Renal cortical epithelial cell (primary cell): ENCODE measurements around the gene CENPK. TPM values are rescaled to one million over a fixed set of nuclear protein-coding genes. Genes with fewer than 3 reads are reported as not detected.

Experiments
- total RNA-seq: library from RNA; depleted of rRNA; stranded (reverse); fragments of >200 nt; gene quantifications from 2 replicates; pipeline ENCODE4 v1.2.3, GENCODE V29; 2014

The CENPK gene
- total RNA-seq, 1 donor from 2014 or later = 5.0 TPM

Other genes with a start within 250 kb of the CENPK start
- gene ADAMTS6, start 81.2 kb downstream of the CENPK start, total RNA-seq = 2.7 and 41.8 TPM in 2 replicates
- 26.4 and 46.4 TPM in 2 replicates for gene PPWD1, start 128 bp upstream of the CENPK start, total RNA-seq
- gene TRIM23, start 61.2 kb upstream of the CENPK start, total RNA-seq = 13.2 and 23.9 TPM in 2 replicates
- 5.4 and 6.1 TPM in 2 replicates for gene SHLD3, start 61.9 kb upstream of the CENPK start, total RNA-seq
- 29.3 and 38.2 TPM in 2 replicates for gene TRAPPC13, start 61.9 kb upstream of the CENPK start, total RNA-seq
- gene SGTB, start 158.9 kb upstream of the CENPK start, total RNA-seq = 10.0 and 13.5 TPM in 2 replicates
- gene NLN, start 159.0 kb upstream of the CENPK start, total RNA-seq = 67.6 and 69.8 TPM in 2 replicates